IMR-90 (cell line): ENCODE data around the gene CHD6. TPM values are rescaled to one million over a fixed set of nuclear protein-coding genes. Genes with fewer than 3 reads are reported as not detected.

Experiments used
- ATAC-seq: fragments of 200-7000 bp; cut with Tn5 transposase; 2 replicates; pipeline ENCODE4 v1.9.1; 2020; ENCODE audit warnings: low read depth, mild to moderate bottlenecking, moderate library complexity
- BruUV-seq: library from RNA; stranded (reverse); fragments of 400-500 nt; replicated peaks from 2 replicates; lab custom pipeline; 2021; lab: Mats Ljungman, UMichigan
- CTCF ChIA-PET: fragments of 300-600 bp; formaldehyde crosslinking; extraction: SDS; loops from one replicate; lab custom pipeline; 2021; ENCODE audit warnings: antibody characterized with exemption; lab: Yijun Ruan, JAX
- POLR2A ChIA-PET: fragments of 300-600 bp; sonication (Branson Sonifier 250); formaldehyde crosslinking; loops from one replicate; lab custom pipeline; 2022; ENCODE audit warnings: antibody characterized with exemption; ENCODE audit not compliant: unreplicated experiment; lab: Charles Lee
- DNase-seq: peaks from one replicate; pipeline ENCODE4 v3.0.0; 2013
- H2AFZ ChIP-seq: replicated peaks from 2 replicates; pipeline ENCODE3; 2013; ENCODE audit warnings: low read length, mild to moderate bottlenecking; ENCODE audit not compliant: poor library complexity
- H2AK5ac ChIP-seq: 2 replicates; pipeline ENCODE4 v1.6.1; 2013; ENCODE audit warnings: low read depth, low read length, inconsistent platforms
- H2AK9ac ChIP-seq: replicated peaks from 2 replicates; pipeline ENCODE3; 2013; ENCODE audit warnings: mild to moderate bottlenecking, low read depth, low read length, moderate library complexity; ENCODE audit not compliant: poor library complexity
- H2BK120ac ChIP-seq: 2 replicates; pipeline ENCODE4 v1.6.1; 2013; ENCODE audit warnings: low read depth, low read length, inconsistent platforms
- H2BK15ac ChIP-seq: 3 replicates; pipeline ENCODE4 v1.6.1; 2013; ENCODE audit warnings: low read depth, low read length, inconsistent platforms
- H2BK20ac ChIP-seq: 2 replicates; pipeline ENCODE4 v1.6.1; 2013; ENCODE audit warnings: low read depth, mild to moderate bottlenecking, inconsistent platforms, low read length, moderate library complexity
- H2BK5ac ChIP-seq: 2 replicates; pipeline ENCODE4 v1.6.1; 2013; ENCODE audit warnings: mild to moderate bottlenecking, low read depth, low read length, inconsistent platforms; ENCODE audit not compliant: poor library complexity, severe bottlenecking
- H3K14ac ChIP-seq: replicated peaks from 2 replicates; pipeline ENCODE4 v1.6.1; 2013; ENCODE audit warnings: low read depth, low read length, inconsistent platforms
- H3K18ac ChIP-seq: 2 replicates; pipeline ENCODE4 v1.6.1; 2013; ENCODE audit warnings: low read depth, low read length, control low read depth
- H3K23ac ChIP-seq: 2 replicates; pipeline ENCODE4 v1.6.1; 2013; ENCODE audit warnings: low read depth, low read length, inconsistent platforms
- H3K27ac ChIP-seq: 2 replicates; pipeline ENCODE4 v1.5.1; 2013; ENCODE audit warnings: mild to moderate bottlenecking, control low read depth, low read length; ENCODE audit not compliant: insufficient read depth
- H3K27me3 ChIP-seq: 2 replicates; pipeline ENCODE4 v1.6.1; 2013; ENCODE audit warnings: low read length; ENCODE audit not compliant: control insufficient read depth, insufficient read depth
- H3K36me3 ChIP-seq: 2 replicates; pipeline ENCODE4 v1.6.1; 2013; ENCODE audit warnings: low read length, mixed read lengths; ENCODE audit not compliant: control insufficient read depth, insufficient read depth
- H3K4ac ChIP-seq: 2 replicates; pipeline ENCODE4 v1.6.1; 2013; ENCODE audit warnings: low read depth, low read length, inconsistent platforms
- H3K4me1 ChIP-seq: 2 replicates; pipeline ENCODE4 v1.6.1; 2013; ENCODE audit warnings: low read length, mixed read lengths; ENCODE audit not compliant: control insufficient read depth, insufficient read depth
- H3K4me2 ChIP-seq: 2 replicates; pipeline ENCODE4 v1.6.1; 2013; ENCODE audit warnings: low read depth, mild to moderate bottlenecking, control low read depth, low read length, moderate library complexity
- H3K4me3 ChIP-seq: 2 replicates; pipeline ENCODE4 v1.5.1; 2013; ENCODE audit warnings: low read depth, mild to moderate bottlenecking, control low read depth, low read length, moderate library complexity; ENCODE audit not compliant: insufficient read depth
- H3K56ac ChIP-seq: 2 replicates; pipeline ENCODE4 v1.6.1; 2013; ENCODE audit warnings: low read length, inconsistent platforms; ENCODE audit not compliant: insufficient read depth; ENCODE audit errors: extremely low read depth
- H3K79me1 ChIP-seq, 2 experiments: 2 replicates each; pipeline ENCODE4 v1.6.1; 2013; ENCODE audit warnings: low read length in 2 of 2, inconsistent platforms in 1 of 2, low read depth in 1 of 2
- H3K9ac ChIP-seq: 2 replicates; pipeline ENCODE4 v1.6.1; 2013; ENCODE audit warnings: low read depth, low read length, control low read depth
- H3K9me1 ChIP-seq: 2 replicates; pipeline ENCODE4 v1.6.1; 2013; ENCODE audit warnings: low read length, inconsistent platforms; ENCODE audit not compliant: insufficient read depth
- H3K9me3 ChIP-seq: 2 replicates; pipeline ENCODE4 v1.6.1; 2013; ENCODE audit warnings: low read length; ENCODE audit not compliant: control insufficient read depth, insufficient read depth
- H4K20me1 ChIP-seq: 2 replicates; pipeline ENCODE4 v1.6.1; 2013; ENCODE audit warnings: low read length, inconsistent platforms; ENCODE audit not compliant: insufficient read depth
- H4K5ac ChIP-seq: 2 replicates; pipeline ENCODE4 v1.6.1; 2013; ENCODE audit warnings: mild to moderate bottlenecking, low read depth, low read length, control low read depth
- H4K8ac ChIP-seq, 2 experiments: 2 replicates each; pipeline ENCODE4 v1.6.1; 2013; ENCODE audit warnings: low read depth in 2 of 2, low read length in 2 of 2, control low read depth in 1 of 2, inconsistent platforms in 1 of 2
- H4K91ac ChIP-seq: 2 replicates; pipeline ENCODE4 v1.6.1; 2013; ENCODE audit warnings: low read depth, low read length, inconsistent platforms; ENCODE audit not compliant: insufficient read depth
- BHLHE40 ChIP-seq: fragments of 150-350 bp; IDR thresholded peaks from 2 replicates; pipeline ENCODE4 v1.6.1; 2016; ENCODE audit warnings: mild to moderate bottlenecking, low read depth, low read length
- CHD1 ChIP-seq: IDR thresholded peaks from 2 replicates; pipeline ENCODE4 v1.6.1; 2012; ENCODE audit warnings: low read depth, low read length, improper control_type of control experiment
- FOS ChIP-seq: fragments of 150-350 bp; IDR thresholded peaks from 2 replicates; pipeline ENCODE4 v1.6.1; 2016; ENCODE audit warnings: low read depth, low read length
- RCOR1 ChIP-seq: IDR thresholded peaks from 2 replicates; pipeline ENCODE4 v1.6.1; 2012; ENCODE audit warnings: mild to moderate bottlenecking, low read length, improper control_type of control experiment; ENCODE audit not compliant: insufficient replicate concordance
- WGBS, 2 experiments: methylation state at CpG; one replicate each; pipeline versions ENCODE4 v1.1.5 to v1.1.7; 2013; ENCODE audit warnings: missing lambda C conversion rate in 2 of 2; ENCODE audit not compliant: insufficient read length in 1 of 2; ENCODE audit errors: extremely low coverage in 2 of 2; 5-methylcytosine and 5-hydroxymethylcytosine counted together
- dilution Hi-C: fragments of 300-500 bp; cut with HindIII; formaldehyde crosslinking; loops from one replicate; pipeline ENCODE4 v1.14.3; 2018; ENCODE audit warnings: low sequenced_read_pairs; ENCODE audit not compliant: unreplicated experiment
- in situ Hi-C: fragments of 300-500 bp; cut with MboI; formaldehyde crosslinking; loops from 3 replicates; pipeline ENCODE4 v1.14.3; 2019; ENCODE audit warnings: low sequenced_read_pairs, inconsistent platforms, mixed read lengths
- intact Hi-C: fragments of 100-400 bp; cut with micrococcal nuclease; formaldehyde crosslinking; loops from 2 replicates; pipeline ENCODE4 v1.10.0; 2022
- polyA plus RNA-seq, 3 experiments: library from polyadenylated mRNA; depleted of rRNA; stranded (reverse); fragments of >200 nt; gene quantifications; 2 replicates each; pipeline ENCODE4 v1.2.3, GENCODE V29; 2012; ENCODE audit warnings: low replicate concordance in 1 of 3
- total RNA-seq: library from RNA; depleted of rRNA; stranded (reverse); fragments of >200 nt; gene quantifications from 2 replicates; pipeline ENCODE4 v1.2.3, GENCODE V29; 2012
- TF ChIP-seq, protein P1 (sequence below): fragments of 150-350 bp; IDR thresholded peaks from 2 replicates; pipeline ENCODE4 v1.6.1; 2017; ENCODE audit warnings: mild to moderate bottlenecking, antibody characterized with exemption, low read length, low read depth

Gene CHD6
- total and polyA plus RNA-seq, 2 of the 4 experiments (the other 2 are of a cell fraction) = 8.8 to 26.7 TPM

DNA sequence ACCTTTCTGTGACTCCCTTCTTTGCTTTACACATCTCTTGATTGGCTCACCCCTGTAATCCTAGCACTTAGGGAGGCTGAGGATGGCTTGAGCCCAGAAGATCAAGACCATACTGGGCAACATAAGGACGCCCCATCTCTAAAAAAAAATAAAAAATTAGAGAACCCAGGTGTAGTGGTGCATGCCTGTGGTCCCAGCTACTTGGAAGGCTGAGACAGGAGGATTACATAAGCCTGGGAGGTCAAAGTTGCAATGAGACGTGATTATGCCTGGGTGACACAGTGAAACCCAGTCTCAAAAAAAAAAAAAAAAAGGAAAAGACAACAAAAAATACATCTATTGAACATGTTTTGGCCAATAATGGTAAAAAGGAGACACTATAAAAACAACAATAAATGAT, 37.8 kb downstream of the CHD6 start:
- no peak overlapping the region for H3K18ac ChIP-seq
- ATAC-seq = no peak
- no peaks in the 10 kb centered on the region for H3K27me3 ChIP-seq
- intact Hi-C loops = no loop called here
- H3K4me1 ChIP-seq = peaks cover 2% of the 10 kb centered on the region; the same call in 1 of the 2 replicates
- H3K27ac ChIP-seq = no peak overlapping the region
- H2AK9ac ChIP-seq = no peak overlapping the region
- no CpG with 5 or more reads among the region's 2 CpGs for WGBS, 2 experiments
- in situ Hi-C loops = no loop called here
- no peaks in the 10 kb centered on the region for H3K9me1 ChIP-seq
- H3K23ac ChIP-seq = no peak overlapping the region
- no TSS peak for BruUV-seq
- H3K4ac ChIP-seq = no peak overlapping the region
- no peaks in the 10 kb centered on the region for H3K36me3 ChIP-seq
- CTCF ChIA-PET = interaction anchor here (0.8 kb wide), 1 partner anchor 8 kb away, joined by 3 read pairs; no protein-coding TSS in a partner anchor
- TF ChIP-seq FOS (no peak), BHLHE40 (no peak), CHD1 (no peak), RCOR1 (no peak)
- TF ChIP-seq, protein P1, sequence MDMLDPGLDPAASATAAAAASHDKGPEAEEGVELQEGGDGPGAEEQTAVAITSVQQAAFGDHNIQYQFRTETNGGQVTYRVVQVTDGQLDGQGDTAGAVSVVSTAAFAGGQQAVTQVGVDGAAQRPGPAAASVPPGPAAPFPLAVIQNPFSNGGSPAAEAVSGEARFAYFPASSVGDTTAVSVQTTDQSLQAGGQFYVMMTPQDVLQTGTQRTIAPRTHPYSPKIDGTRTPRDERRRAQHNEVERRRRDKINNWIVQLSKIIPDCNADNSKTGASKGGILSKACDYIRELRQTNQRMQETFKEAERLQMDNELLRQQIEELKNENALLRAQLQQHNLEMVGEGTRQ = no peak
- no peak overlapping the region for H2AK5ac ChIP-seq
- no peak overlapping the region for H2BK15ac ChIP-seq
- no peak overlapping the region for H3K56ac ChIP-seq
- peaks cover 40% of the 10 kb centered on the region for H4K20me1 ChIP-seq
- no peak overlapping the region for H3K9ac ChIP-seq
- H3K14ac ChIP-seq = no peak overlapping the region
- H3K79me1 ChIP-seq = peaks cover 9 to 36% of the 10 kb centered on the region in 2 experiments
- no peaks in the 10 kb centered on the region for H3K9me3 ChIP-seq
- DNase-seq = no peak
- H4K8ac ChIP-seq = no peak overlapping the region
- H2AFZ ChIP-seq = no peak overlapping the region
- H2BK20ac ChIP-seq = no peak overlapping the region
- H3K4me3 ChIP-seq = no peak overlapping the region
- H2BK5ac ChIP-seq = no peak overlapping the region
- no peak overlapping the region for H2BK120ac ChIP-seq
- H4K91ac ChIP-seq = no peak overlapping the region
- no peak overlapping the region for H4K5ac ChIP-seq
- H3K4me2 ChIP-seq = no peak overlapping the region
- dilution Hi-C loops = no loop called here
- POLR2A ChIA-PET = interaction anchor here (0.7 kb wide), 1 partner anchor 39 kb away, joined by 3 read pairs; no protein-coding TSS in a partner anchor
